Heart left ventricle (tissue), 13 donors: Measurements from ENCODE around the gene FAM210A.

Source experiments
- POLR2A ChIP-seq, 2 donors: fragments of 450-650 bp; IDR thresholded peaks; one replicate each; pipeline ENCODE4 v1.6.1; 2017; ENCODE audit warnings: antibody characterized with exemption in 2 of 2, mild to moderate bottlenecking in 2 of 2, moderate library complexity in 2 of 2
- TF ChIP-seq, protein P1 (sequence below), 12 donors: fragments of 200-600 bp; sonication (generic) in 4 of 12; IDR thresholded peaks; one replicate each; pipeline versions ENCODE4 v1.5.0 to v1.8.0; 2018 to 2022; ENCODE audit warnings: antibody characterized with exemption in 12 of 12, mild to moderate bottlenecking in 5 of 12
- donor health status: ischemic (EF 13 %, LVEDD 7.1; RV severe dilation, severe dysfunction).
- donor health status: DM: no; HTN: yes; CAD: no.
- donor health status: DM: no; HTN: no; CAD: no.
- donor health status: ischemic (EF 25% LVEDD 6.9; RV normal size, moderate dysfunction).
- donor health status: ischemic (EF 25% LVEDD 5.7; RV mildly dilated, moderate dysfunction).
- donor health status: ischemic (EF 35%, LVEDD 5.7; RV mildly dilated, moderate dysfunction).
- donor health status: nonischemic (EF 11% LVEDD 7.7; RV severe dilation, severe dysfunction).
- donor health status: DM: yes; HTN: yes; CAD: no.
- donor health status: PGD.
- donor health status: ischemic (EF 29% LVEDD 5.4; RV normal size, mild dysfunction).
- donor health status: nonischemic (EF 23%, LVEDD 6.1; RV moderate dilation, normal function).

DNA sequence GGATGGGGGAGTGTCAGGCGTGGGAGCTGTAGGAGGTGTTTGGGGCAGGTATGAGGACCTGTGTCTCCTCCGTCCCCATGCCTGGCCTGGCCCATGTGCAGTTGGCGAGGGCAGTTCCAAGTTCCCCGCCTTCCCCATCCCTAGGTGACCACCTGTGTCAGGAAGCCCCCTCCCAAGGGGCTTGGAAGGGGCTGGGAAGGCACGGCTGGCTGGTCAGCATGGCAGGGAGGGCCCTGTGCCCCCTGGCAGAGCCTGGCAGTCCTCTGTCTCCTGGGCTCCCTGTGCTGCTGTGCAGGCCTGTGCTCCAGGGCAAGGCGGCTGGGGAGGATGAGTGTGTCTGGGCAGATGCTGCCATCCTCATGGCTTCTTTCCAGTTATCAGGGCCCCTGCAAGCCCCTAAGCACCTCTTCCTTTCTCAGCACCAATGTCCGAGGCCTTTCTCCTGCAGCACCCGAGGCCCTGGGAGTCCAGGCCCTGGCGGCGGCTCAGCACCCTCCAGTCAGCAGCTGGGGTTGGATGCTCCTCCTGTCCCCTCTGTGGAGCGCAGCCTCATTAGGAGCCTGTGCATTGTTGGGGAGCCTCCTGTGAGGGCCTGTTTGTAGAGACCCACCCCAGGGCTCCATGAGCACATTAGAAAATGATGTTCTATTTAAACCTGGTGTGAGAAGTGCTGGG is 101.7 kb downstream of the FAM210A start:
- TF ChIP-seq, protein P1, sequence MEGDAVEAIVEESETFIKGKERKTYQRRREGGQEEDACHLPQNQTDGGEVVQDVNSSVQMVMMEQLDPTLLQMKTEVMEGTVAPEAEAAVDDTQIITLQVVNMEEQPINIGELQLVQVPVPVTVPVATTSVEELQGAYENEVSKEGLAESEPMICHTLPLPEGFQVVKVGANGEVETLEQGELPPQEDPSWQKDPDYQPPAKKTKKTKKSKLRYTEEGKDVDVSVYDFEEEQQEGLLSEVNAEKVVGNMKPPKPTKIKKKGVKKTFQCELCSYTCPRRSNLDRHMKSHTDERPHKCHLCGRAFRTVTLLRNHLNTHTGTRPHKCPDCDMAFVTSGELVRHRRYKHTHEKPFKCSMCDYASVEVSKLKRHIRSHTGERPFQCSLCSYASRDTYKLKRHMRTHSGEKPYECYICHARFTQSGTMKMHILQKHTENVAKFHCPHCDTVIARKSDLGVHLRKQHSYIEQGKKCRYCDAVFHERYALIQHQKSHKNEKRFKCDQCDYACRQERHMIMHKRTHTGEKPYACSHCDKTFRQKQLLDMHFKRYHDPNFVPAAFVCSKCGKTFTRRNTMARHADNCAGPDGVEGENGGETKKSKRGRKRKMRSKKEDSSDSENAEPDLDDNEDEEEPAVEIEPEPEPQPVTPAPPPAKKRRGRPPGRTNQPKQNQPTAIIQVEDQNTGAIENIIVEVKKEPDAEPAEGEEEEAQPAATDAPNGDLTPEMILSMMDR (IDR thresholded peaks at IDR 0.05): no peak
- no peak for TF ChIP-seq POLR2A (IDR thresholded peaks at IDR 0.05)
